HG03039 (cell line): ENCODE measurements around the gene ARHGAP28.

ENCODE experiments used
- ATAC-seq: cut with Tn5 transposase; IDR thresholded peaks from one replicate; pipeline ENCODE4 v1.9.1; 2021; ENCODE audit warnings: mild to moderate bottlenecking, moderate library complexity; ENCODE audit not compliant: unreplicated experiment

The ARHGAP28 gene

DNA sequence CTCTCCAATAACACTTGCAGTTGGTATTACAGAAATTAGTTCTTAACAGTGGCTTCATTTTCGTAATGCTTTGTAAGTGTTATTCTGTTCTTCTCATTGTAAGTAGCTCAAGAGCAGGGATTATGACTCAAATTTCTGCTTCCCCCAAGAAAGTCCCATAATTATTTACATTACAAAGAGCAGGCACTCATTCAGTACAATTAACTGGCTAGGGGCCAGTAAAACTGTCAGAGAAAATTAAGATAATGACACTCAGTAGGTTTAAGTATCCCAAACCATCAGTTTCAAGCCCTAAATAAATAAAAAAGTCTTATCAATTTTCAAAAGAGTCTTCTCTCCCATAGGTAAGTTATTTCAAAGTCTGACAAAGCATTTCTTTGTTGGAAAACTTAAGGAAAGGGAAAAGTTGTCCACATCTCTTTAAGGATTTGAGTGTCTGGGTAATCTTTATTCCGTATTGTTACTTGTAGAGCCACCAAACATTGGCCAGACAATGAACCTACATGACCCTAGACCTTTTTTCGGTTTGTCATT, 137.1 kb downstream of the ARHGAP28 start:
- no peak for ATAC-seq

GRCh38 chr18:6868033-6868432, 138.5 kb downstream of the ARHGAP28 start:
- no peak for ATAC-seq

DNA sequence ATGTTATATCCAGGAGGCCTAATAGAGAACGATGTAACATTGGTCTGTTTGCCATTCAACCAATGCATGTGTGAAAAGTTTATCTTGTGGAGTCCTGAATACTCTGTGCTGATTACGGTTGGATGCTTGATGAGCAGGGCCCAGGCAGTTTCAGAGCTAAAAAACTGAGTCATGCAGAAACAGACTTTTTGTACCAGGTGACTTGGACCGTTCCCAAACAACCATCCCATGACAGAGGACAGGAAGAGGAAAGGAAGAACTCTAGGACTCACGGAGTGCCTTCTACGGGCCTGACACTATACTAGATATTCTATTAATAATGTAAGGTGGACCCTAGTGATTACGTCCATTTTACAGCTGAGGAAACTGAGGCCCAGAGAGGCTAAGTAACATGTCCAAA, 142.1 kb downstream of the ARHGAP28 start:
- no peak for ATAC-seq

DNA sequence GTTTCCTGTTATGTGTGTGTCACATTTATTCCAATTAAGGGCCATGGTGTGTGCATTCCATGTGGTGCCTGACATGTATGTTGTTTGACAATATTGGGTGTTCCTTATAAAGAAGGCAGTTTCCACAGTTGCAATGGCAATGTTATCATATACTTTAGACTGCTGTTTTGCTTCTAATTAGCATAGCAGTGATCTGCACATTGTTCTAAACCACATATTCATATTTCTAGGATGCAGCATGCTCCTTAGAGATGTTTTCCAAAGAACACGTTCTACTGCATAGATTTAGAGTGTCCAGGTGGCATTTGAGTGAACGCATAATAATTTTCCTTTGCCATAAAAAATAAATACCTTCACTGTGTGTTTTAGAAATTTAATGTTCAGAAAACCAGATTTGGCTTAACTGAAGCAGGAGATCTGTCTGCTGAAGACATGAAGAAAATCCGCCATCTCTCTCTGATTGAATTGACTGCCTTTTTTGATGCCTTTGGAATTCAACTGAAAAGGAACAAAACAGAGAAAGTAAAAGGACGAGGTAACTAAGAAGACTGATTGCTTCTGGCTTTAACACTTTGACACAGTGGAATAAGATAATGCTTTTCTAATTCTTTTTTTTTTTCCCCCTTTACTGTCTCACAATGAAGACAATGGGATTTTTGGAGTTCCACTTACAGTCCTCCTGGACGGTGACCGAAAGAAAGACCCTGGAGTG, 143.7 kb downstream of the ARHGAP28 start:
- no peak for ATAC-seq

- ATAC-seq, result no peak
Observed at GRCh38 chr18:6874315-6874714, 144.8 kb downstream of the ARHGAP28 start.

DNA sequence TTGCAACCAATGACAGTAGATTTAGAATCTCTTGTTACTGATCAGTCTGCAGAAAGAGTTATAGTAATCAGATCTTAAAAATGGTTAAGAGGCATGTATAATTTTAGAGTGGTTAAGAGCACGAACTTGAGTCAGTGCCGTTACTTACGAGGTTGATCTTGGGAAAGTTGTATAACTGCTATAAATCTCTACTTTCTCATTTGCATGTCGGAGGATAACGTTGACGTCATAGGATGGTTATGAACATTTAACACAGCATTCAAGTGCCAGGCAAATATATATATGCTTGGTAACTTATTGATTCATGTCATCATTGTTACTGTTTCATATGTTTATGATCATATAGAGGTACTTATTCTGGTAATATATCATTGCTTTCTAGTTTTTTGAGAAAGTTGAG, 146.2 kb downstream of the ARHGAP28 start:
- ATAC-seq, result no peak

DNA sequence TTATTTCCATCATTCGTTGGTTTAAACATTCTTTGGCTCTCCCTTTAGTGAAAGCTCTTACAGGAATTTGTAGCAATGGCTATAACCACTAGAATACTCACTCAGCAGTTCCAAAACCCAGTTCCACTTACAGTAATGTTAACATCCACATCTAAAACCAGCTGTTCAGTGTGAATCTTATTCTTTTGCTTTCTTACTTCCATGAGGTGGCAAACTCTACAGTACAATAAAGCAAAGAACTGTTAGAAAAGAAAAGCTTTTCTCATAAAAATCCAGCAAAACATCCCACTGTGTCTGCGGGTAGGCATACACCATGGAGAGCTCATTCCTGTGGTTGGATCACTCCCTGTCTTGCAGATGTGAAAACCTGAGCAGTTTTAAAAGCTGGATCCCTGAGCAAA, 147.1 kb downstream of the ARHGAP28 start:
- no peak for ATAC-seq

- ATAC-seq, result no peak
Observed at GRCh38 chr18:6877288-6877687, 147.8 kb downstream of the ARHGAP28 start.

DNA sequence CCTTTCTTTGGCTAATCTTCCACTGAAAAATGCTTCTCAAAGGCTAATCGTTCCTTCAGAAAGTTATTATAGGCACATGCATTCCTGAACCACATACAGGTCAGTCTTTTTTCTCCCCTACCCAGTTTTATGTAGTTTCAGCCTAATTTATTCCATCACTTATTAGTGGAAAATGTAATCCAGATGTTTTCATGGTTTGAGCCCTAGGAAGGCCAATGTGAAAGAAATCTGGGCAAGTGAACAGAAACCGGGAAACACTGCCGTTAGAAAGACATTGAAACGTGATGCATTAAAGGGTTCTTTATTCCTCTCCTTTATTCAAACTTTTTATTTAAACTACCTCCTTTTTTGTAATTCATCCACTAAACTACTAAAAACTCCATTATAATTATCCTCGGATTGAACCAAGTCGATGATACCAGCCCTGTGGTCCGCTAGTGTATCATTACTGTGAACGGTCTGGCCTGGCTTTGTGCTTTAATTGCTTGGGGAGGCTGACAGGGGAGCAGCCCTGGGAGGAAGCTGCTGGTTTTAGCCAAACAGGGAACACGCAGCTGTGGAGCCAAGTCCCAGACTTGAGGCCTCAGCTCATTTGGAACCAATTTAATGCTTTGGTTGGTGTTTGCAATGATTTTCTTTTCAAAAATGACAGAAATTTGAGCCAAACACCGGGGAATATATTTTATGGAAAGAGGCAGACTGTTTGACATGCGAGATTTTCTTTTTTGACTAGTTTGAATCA, 149.2 kb downstream of the ARHGAP28 start:
- ATAC-seq, result no peak

GRCh38 chr18:6879508-6880195, 150.1 kb downstream of the ARHGAP28 start:
- no peak for ATAC-seq

GRCh38 chr18:6881034-6881820, 151.7 kb downstream of the ARHGAP28 start:
- ATAC-seq, result no peak

- no peak for ATAC-seq
Observed at GRCh38 chr18:6882401-6882800, 152.9 kb downstream of the ARHGAP28 start.

DNA sequence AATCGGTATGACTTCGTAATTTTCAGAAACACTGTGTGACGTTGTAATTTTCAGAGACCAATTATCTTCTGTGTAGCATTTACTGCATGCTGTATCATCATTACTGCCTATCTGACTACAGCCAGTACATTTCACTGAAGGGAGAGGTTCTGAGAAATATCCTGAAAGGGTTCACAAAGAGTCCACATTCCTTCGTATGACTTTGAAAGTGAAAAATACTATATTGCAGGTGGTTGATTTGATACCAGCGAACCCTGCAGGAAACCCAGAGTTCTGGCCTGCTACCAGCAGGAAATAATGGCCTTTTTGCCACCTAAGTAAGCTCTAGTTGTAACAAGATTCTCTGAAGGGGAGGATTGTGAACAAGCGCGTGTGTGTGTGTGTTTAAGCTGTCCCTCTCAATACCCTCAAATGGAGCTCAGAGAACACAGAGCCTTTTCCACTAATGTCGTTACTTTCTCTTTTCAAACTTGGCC, 155.5 kb downstream of the ARHGAP28 start:
- no peak for ATAC-seq

GRCh38 chr18:6885992-6886796, 156.7 kb downstream of the ARHGAP28 start:
- no peak for ATAC-seq

- no peak for ATAC-seq
Observed at GRCh38 chr18:6886797-6887330, 157.3 kb downstream of the ARHGAP28 start.

DNA sequence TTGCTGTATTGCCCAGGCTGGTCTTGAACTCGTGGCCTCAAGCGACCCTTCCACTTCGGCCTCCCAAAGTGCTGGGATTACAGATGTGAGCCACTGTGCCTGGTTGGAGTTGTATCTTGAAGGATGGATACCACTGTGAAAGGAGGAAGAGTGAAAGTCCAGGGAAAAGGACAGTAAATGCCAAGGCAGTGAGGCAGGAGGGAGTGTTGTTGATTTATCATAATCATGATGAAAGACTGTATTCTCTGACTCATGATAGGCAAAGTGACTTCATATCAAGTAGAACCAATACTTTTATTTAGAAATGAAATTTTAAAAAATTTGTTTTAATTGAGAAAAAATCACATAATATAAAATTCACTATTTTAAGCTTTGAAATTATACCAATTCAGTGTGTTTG, 162.3 kb downstream of the ARHGAP28 start:
- ATAC-seq, result no peak

DNA sequence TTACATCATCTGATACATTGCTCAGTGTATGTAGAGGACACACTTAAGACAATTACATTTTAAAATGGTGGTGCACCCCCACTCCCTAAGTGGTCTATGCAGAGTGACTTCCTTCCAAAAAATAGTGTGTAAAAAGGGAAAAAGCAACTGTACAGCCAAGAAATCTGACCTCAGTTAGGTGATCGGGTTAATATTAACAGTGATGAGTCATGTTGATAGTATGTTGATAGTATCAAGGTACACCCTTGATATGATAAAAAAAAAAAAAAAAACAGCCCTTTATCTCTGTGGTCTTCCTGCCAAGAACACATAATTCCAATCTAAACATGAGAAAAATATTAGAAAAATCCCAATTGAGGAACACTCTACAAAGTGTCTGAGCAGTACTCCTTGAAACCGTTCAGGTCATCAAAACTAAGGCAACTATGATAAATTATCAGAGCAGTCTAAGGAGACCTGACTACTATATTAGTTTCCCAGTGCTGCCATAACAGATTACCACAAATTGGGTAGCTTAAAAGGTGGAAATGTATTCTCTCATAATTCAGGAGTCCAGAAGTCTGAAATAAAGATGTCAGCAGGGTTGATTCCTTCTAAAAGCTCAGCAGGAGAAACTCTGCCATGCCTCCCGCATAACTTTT, 171.9 kb downstream of the ARHGAP28 start:
- no peak for ATAC-seq

- ATAC-seq, result no peak
Observed at GRCh38 chr18:6917072-6917471, 187.6 kb downstream of the ARHGAP28 start.
